ENCODE data around the gene CEP112. TPM values are rescaled to one million over a fixed set of nuclear protein-coding genes. Genes with fewer than 3 reads are reported as not detected.

CEP112 gene
- total and polyA plus RNA-seq, 2 of the 13 experiments (the other 11 are each of a cell fraction or from before 2014, with no cell fraction given) = 1.2 to 3.4 TPM

- Histone ChIP-seq H3K4me1 (ENCODE audit: insufficient read depth, low read length) (peaks cover 48% of the 10 kb centered on the region), H2AFZ (ENCODE audit: low read length) (no peak overlapping the region), H3K4me3 (replicated peaks in 1 of 3; ENCODE audit: insufficient read depth in 1 of 3, low read depth in 2 of 3, low read length in 3 of 3) (no peak overlapping the region), H3K4me2 (ENCODE audit: low read depth, low read length) (no peak overlapping the region), H3K9me3 (ENCODE audit: low read length) (no peaks in the 10 kb centered on the region), H3K9ac (ENCODE audit: insufficient read depth, low read depth, low read length) (no peak overlapping the region), H3K79me2 (ENCODE audit: insufficient read depth, low read length) (no peaks in the 10 kb centered on the region), H3K36me3 (replicated peaks in 1 of 2; ENCODE audit: control insufficient read depth in 1 of 2, insufficient read depth in 2 of 2, low read length in 2 of 2) (no peaks in the 10 kb centered on the region), H4K20me1 (ENCODE audit: insufficient read depth, low read length) (no peaks in the 10 kb centered on the region), H3K27ac (ENCODE audit: extremely low read length, insufficient read depth, low read length) (no peak overlapping the region), H3K27me3 (ENCODE audit: control insufficient read depth in 1 of 2, insufficient read depth in 2 of 2, low read length in 2 of 2) (no peaks in the 10 kb centered on the region)
- POLR2A ChIA-PET = no interaction called here
- CTCF ChIA-PET (ENCODE audit: low intra/inter-chr PET ratio, low total read pairs) = no interaction called here
- WGBS (ENCODE audit: low lambda C conversion rate) = 50% methylated on average over 19 of the region's 19 CpGs
- no peak for FAIRE-seq
- in situ Hi-C loops (cut with HindIII; ENCODE audit: extremely low pct_ligation_motif_present, low pct_unique_long_range_greater_than_20kb) (no loop called here), intact Hi-C loops (cut with micrococcal nuclease; ENCODE audit: unreplicated experiment) (no loop called here)
- TF ChIP-seq BRD4 (CRISPR knock-in tag; IDR thresholded peaks at IDR 0.05) = no peak
- no peak for TF ChIP-seq ETS1 (CRISPR knock-in tag; IDR thresholded peaks at IDR 0.05)
- no peak for TF ChIP-seq ZNF552 (CRISPR knock-in tag; IDR thresholded peaks at IDR 0.05; ENCODE audit: borderline replicate concordance)
- TF ChIP-seq RBFOX2 (IDR thresholded peaks at IDR 0.05; ENCODE audit: low read depth, low read length) = no peak
- TF ChIP-seq ELF3 (CRISPR knock-in tag; IDR thresholded peaks at IDR 0.05) = no peak
- no peak for TF ChIP-seq NFE2 (CRISPR knock-in tag; IDR thresholded peaks at IDR 0.05)
- no peak for TF ChIP-seq NCOR1 (IDR thresholded peaks at IDR 0.05; ENCODE audit: borderline replicate concordance, low read length)
- TF ChIP-seq MIER2 (CRISPR knock-in tag; IDR thresholded peaks at IDR 0.05) = no peak
- TF ChIP-seq SNAPC2 (CRISPR knock-in tag; IDR thresholded peaks at IDR 0.05) = no peak
- peak; percentile 43 for DNase-seq (ENCODE audit: low spot score)
- no TSS peak for BruUV-seq (replicated peaks)
- no peak for ATAC-seq
Measured at GRCh38 chr17:65593092-65593854, 598.7 kb downstream of the CEP112 start.

Measured in HepG2 (cell line).